HG03066 (cell line): ENCODE results near the gene SKA3.

Source experiments
- ATAC-seq: cut with Tn5 transposase; IDR thresholded peaks from one replicate; pipeline ENCODE4 v1.9.1; 2021; ENCODE audit warnings: low read depth; ENCODE audit not compliant: unreplicated experiment

The SKA3 gene

GRCh38 chr13:21117104-21117809 is 59.1 kb downstream of the SKA3 start:
- no peak for ATAC-seq

DNA sequence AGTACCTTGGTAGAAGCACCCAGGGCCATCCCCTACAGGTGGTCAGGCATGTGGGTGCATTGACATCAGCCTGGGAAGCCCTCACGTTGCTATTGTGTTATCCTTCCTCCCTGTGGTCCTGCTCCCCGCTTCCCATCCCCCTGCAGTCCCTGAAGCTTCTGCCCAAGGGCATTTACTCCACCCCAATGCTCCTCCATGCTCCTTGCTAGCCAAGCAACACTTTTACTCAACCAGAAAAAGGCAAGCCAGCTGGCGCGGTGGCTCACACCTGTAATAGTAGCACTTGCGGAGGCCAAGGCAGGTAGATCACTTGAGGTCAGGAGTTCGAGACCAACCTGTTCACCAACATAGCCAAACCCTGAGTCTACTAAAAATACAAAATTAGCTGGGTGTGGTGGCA is 60.2 kb downstream of the SKA3 start:
- no peak for ATAC-seq

- no peak for ATAC-seq
These were observed 61.1 kb downstream of the SKA3 start for GRCh38 chr13:21115231-21115630.

DNA sequence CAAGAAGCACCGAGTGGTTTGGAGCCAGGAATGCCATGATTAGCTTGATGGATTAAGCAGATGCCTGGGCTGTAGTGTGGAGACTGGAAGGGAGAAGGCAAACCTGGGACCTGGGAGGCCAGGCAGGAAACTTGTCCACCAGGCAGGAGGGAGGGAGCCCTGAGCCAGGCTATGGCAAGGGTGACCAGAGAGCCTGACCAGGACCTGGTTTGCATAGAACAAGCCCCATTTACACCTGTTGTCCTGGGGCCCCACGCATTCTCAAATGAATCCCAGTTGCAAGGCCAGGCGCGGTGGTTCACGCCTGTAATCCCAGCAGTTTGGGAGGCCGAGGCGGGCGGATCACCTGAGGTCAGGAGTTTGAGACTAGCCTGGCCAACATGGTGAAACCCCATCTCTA is 64.8 kb downstream of the SKA3 start:
- no peak for ATAC-seq

DNA sequence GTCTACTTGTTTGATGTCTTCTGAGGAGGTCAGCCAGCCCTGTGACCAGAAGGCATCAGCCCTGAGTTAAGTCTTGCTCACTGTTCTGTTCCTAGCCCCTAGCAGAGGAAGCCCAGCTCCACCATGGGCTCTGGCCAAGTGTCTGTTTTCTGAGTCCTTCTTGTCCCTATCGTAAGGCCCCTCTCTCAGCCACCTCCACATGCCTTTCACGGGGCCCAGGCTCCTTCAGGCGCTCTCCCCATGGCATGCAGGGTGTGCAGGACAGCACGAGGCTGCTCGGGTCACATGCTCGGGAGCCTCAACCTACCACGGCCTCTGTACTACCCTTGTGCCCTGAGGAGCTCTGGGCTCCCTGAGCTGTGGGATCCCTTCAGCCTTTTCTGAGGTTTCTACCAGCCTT is 67.2 kb downstream of the SKA3 start:
- no peak for ATAC-seq

DNA sequence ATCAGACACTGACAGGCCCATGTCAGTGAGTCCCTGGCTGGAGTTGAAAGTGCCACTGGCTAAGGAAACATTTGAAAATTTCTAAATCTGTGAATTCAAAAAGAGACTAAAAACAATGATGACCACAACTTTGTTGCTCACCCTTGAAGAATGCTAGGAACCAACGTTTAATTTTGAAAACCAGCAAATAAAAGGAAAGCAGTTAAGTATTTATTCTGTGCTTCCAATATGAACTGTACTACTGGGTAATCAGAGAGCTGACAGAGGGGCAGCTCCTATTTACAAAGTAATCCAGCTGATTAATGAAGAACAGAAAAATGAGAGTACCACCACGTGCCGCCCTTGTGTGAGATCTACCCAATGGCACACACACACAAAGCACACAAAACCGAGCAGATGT is 70.3 kb downstream of the SKA3 start:
- no peak for ATAC-seq

- no peak for ATAC-seq
These were observed 71.9 kb downstream of the SKA3 start for GRCh38 chr13:21104199-21105019.
